Erythroblast (primary cell): ENCODE data around the gene DOCK8.

Experiments
- GATA1 ChIP-seq: IDR thresholded peaks from 2 replicates; pipeline ENCODE4 v1.6.1; 2011; ENCODE audit warnings: low read depth, mild to moderate bottlenecking, control low read depth, low read length, moderate library complexity
- POLR2A ChIP-seq: IDR thresholded peaks from 2 replicates; pipeline ENCODE4 v1.6.1; 2011; ENCODE audit warnings: mild to moderate bottlenecking, low read length

- TF ChIP-seq POLR2A (no peak), GATA1 (no peak)
Observed at GRCh38 chr9:289121-289520, 74.5 kb downstream of the DOCK8 start.
